Measurements from ENCODE around the gene LOXHD1. TPM values are rescaled to one million over a fixed set of nuclear protein-coding genes. Genes with fewer than 3 reads are reported as not detected.

The LOXHD1 gene
- total RNA-seq, 4 donors from 2014 or later = 0.16 TPM; not detected in 3

DNA sequence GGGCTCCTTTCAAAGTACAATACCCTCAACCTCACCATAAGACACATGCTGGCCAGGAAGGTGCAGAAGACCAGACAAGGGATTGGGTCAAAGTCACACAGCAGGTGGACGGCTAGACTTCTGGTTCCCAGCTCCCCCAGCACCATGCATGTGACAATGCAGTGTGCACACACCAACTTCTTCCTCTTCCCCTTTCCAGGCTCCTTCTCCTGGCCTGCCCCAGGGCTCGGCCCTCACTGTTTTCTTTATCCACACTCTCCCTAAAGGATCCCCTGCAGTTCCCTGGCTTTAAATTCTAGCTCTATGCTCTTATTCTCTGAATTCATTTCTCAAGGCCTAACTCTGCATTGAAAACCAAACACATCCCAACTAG is 82.3 kb downstream of the LOXHD1 start:
- TF ChIP-seq POLR2AphosphoS5 (IDR thresholded peaks at IDR 0.05) (no peak), EP300 (IDR thresholded peaks at IDR 0.05; ENCODE audit: low read depth) (no peak), POLR2A (IDR thresholded peaks at IDR 0.05) (no peak)
- TF ChIP-seq, protein P1, sequence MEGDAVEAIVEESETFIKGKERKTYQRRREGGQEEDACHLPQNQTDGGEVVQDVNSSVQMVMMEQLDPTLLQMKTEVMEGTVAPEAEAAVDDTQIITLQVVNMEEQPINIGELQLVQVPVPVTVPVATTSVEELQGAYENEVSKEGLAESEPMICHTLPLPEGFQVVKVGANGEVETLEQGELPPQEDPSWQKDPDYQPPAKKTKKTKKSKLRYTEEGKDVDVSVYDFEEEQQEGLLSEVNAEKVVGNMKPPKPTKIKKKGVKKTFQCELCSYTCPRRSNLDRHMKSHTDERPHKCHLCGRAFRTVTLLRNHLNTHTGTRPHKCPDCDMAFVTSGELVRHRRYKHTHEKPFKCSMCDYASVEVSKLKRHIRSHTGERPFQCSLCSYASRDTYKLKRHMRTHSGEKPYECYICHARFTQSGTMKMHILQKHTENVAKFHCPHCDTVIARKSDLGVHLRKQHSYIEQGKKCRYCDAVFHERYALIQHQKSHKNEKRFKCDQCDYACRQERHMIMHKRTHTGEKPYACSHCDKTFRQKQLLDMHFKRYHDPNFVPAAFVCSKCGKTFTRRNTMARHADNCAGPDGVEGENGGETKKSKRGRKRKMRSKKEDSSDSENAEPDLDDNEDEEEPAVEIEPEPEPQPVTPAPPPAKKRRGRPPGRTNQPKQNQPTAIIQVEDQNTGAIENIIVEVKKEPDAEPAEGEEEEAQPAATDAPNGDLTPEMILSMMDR (IDR thresholded peaks at IDR 0.05) = no peak

DNA sequence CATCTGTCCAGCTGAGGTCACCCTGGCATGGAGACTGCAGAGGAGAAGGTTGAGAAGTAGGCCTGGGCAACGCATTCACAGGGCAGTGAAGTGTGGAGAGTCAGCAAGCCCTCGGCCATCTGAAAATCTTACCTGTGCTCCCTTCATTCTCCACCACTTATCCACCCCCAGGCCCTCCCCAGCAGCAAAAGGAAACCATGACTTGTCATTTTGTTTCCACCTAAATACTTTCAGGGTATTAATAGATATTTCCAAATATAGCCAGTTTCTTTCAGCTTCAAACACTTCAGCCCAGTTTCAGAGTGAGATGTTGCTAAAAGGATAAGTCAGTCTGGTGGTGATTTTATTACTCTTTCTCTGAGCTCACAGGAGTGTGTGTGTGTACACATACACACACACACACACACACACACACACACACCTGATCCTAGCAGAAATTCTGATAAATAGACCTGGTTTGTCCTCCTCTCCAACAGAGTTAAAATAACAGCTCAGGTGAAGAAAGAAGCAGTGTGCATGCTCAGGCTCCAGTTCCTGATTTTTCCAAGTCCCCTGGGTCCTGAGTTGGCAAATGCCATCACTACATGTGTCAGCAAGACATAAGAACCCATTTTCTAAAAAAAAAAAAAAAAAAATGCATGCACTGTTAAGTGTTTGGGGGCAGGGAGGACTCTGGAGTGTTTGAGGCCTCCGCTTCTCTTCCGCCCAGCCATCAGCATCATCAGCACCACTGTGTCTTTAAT is 82.8 kb downstream of the LOXHD1 start:
- 74 to 87% methylated on average over 3 to 4 of the region's 4 CpGs for WGBS, 2 donors (ENCODE audit: low coverage in 1 of 2)
- Histone ChIP-seq H3K4me3 (no peak overlapping the region), H3K27me3 (no peaks in the 10 kb centered on the region), H3K4me1 (no peaks in the 10 kb centered on the region), H3K27ac (no peak overlapping the region), H3K36me3 (no peaks in the 10 kb centered on the region), H3K9me3 (no peaks in the 10 kb centered on the region)
- in situ Hi-C loops (cut with MboI; ENCODE audit: low pct_ligation_motif_present in 1 of 4, low pct_unique_long_range_greater_than_20kb in 1 of 4, low sequenced_read_pairs in 3 of 4) (loop anchor here in 1 of 4 donors (25.0 kb wide), 1 partner anchor 88 kb away; the partner anchor contains the start of gene LOXHD1), intact Hi-C loops (cut with DNase I; ENCODE audit: low total_unique reads) (no loop called here)
- no peak for TF ChIP-seq POLR2AphosphoS5 (IDR thresholded peaks at IDR 0.05)
- no peak for TF ChIP-seq EP300 (IDR thresholded peaks at IDR 0.05; ENCODE audit: low read depth)
- TF ChIP-seq, protein P1 (IDR thresholded peaks at IDR 0.05) = no peak
- no peak for TF ChIP-seq POLR2A (IDR thresholded peaks at IDR 0.05)
- DNase-seq = no peak

More for the DNA sequence above, 82.3 kb downstream of the LOXHD1 start:
- intact Hi-C loops (cut with DNase I; ENCODE audit: low total_unique reads) = no loop called here
- in situ Hi-C loops (cut with MboI; ENCODE audit: low pct_ligation_motif_present in 1 of 4, low pct_unique_long_range_greater_than_20kb in 1 of 4, low sequenced_read_pairs in 3 of 4) = loop anchor here in 1 of 4 donors (25.0 kb wide), 1 partner anchor 88 kb away; the partner anchor contains the start of gene LOXHD1
- Histone ChIP-seq H3K36me3 (no peaks in the 10 kb centered on the region), H3K4me3 (no peak overlapping the region), H3K4me1 (no peaks in the 10 kb centered on the region), H3K9me3 (no peaks in the 10 kb centered on the region), H3K27me3 (no peaks in the 10 kb centered on the region), H3K27ac (no peak overlapping the region)
- 85% methylated on average over 2 of the region's 2 CpGs; no CpG with 5 or more reads in 1 of the 2 donors for WGBS, 2 donors (ENCODE audit: low coverage in 1 of 2)
- no peak for DNase-seq

DNA sequence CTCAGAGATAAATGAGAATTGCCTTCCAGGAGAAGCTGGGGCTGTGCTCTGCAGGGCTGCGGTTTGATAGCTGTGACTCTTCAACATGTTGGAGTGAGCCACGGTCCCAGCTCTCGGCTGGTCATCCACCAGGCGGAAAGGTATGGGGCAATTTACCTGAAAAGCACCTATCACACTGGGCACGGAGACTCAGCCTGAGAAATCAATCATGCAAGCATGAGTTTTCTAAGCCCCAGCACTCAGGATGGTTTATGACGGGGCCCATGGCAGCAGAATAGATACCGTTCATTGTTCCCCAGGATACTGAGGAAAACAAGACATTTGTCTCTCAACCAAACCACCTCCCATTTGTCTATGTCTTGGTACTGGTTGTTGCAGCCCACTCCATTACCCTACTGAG is 83.9 kb downstream of the LOXHD1 start:
- H3K36me3 ChIP-seq = no peaks in the 10 kb centered on the region
- H3K27ac ChIP-seq = no peak overlapping the region
- H3K4me1 ChIP-seq = no peaks in the 10 kb centered on the region
- no peak overlapping the region for H3K4me3 ChIP-seq
- TF ChIP-seq POLR2AphosphoS5 (IDR thresholded peaks at IDR 0.05) (no peak), EP300 (IDR thresholded peaks at IDR 0.05; ENCODE audit: low read depth) (no peak), POLR2A (IDR thresholded peaks at IDR 0.05) (no peak)
- TF ChIP-seq, protein P1 (IDR thresholded peaks at IDR 0.05) = no peak
- H3K9me3 ChIP-seq = no peaks in the 10 kb centered on the region
- no peaks in the 10 kb centered on the region for H3K27me3 ChIP-seq
- in situ Hi-C loops (cut with MboI; ENCODE audit: low pct_ligation_motif_present in 1 of 4, low pct_unique_long_range_greater_than_20kb in 1 of 4, low sequenced_read_pairs in 3 of 4) (loop anchor here in 1 of 4 donors (25.0 kb wide), 1 partner anchor 89 kb away; the partner anchor contains the start of gene LOXHD1), intact Hi-C loops (cut with DNase I; ENCODE audit: low total_unique reads) (no loop called here)
- WGBS, 2 donors (ENCODE audit: low coverage in 1 of 2) = 81 to 91% methylated on average over 6 to 7 of the region's 7 CpGs
- DNase-seq = no peak

DNA sequence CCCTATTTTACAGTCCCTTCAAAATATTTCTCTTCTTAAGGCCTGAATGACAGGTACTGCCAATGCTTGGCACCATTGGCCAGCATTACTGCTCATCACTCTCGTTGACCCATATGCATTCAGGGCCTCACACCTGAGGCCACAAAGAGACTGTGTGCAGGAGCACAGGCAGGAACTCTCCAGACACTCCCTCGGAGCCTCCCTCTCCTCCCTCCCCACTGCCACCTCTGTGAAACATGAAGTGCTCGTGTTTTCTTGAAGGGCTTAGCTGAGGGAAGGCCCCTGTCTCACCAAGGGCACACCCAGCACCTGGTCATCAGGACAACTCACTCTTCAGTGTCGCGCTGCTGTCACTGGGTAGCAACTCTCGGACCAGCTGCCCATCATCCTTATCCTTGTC is 85.3 kb downstream of the LOXHD1 start:
- in situ Hi-C loops (cut with MboI; ENCODE audit: low pct_ligation_motif_present in 1 of 4, low pct_unique_long_range_greater_than_20kb in 1 of 4, low sequenced_read_pairs in 3 of 4) (loop anchor here in 1 of 4 donors (25.0 kb wide), 1 partner anchor 91 kb away; the partner anchor contains the start of gene LOXHD1), intact Hi-C loops (cut with DNase I; ENCODE audit: low total_unique reads) (no loop called here)
- Histone ChIP-seq H3K4me1 (no peaks in the 10 kb centered on the region), H3K27me3 (no peaks in the 10 kb centered on the region), H3K36me3 (no peaks in the 10 kb centered on the region), H3K27ac (no peak overlapping the region), H3K4me3 (no peak overlapping the region), H3K9me3 (no peaks in the 10 kb centered on the region)
- no peak for DNase-seq
- TF ChIP-seq EP300 (IDR thresholded peaks at IDR 0.05; ENCODE audit: low read depth) (no peak), POLR2A (IDR thresholded peaks at IDR 0.05) (no peak), POLR2AphosphoS5 (IDR thresholded peaks at IDR 0.05) (no peak)
- TF ChIP-seq, protein P1 (IDR thresholded peaks at IDR 0.05) = no peak
- WGBS, 2 donors (ENCODE audit: low coverage in 1 of 2) = 68 to 73% methylated on average over 3 to 6 of the region's 6 CpGs
